GM23338 (cell line): ENCODE results near the gene OSBPL3. TPM values are rescaled to one million over a fixed set of nuclear protein-coding genes. Genes with fewer than 3 reads are reported as not detected.

ENCODE experiments used
- ATAC-seq: fragments of 200-7000 bp; cut with Tn5 transposase; 3 replicates; pipeline ENCODE4 v1.9.1; 2020
- DNase-seq: peaks from one replicate; pipeline ENCODE4 v3.0.0-alpha.2; 2015; ENCODE audit warnings: low spot score
- H2AFZ ChIP-seq: fragments of 200-600 bp; sonication (generic); 2 replicates; pipeline ENCODE4 v1.8.0; 2016; ENCODE audit warnings: antibody characterized with exemption, mild to moderate bottlenecking, moderate library complexity
- H3F3A ChIP-seq: fragments of 200-600 bp; sonication (generic); replicated peaks from 2 replicates; pipeline ENCODE4 v1.8.0; 2017; ENCODE audit warnings: antibody characterized with exemption, mixed run types, low read depth
- H3K27ac ChIP-seq: fragments of 200-600 bp; sonication (generic); 2 replicates; pipeline ENCODE4 v1.6.1; 2016; ENCODE audit warnings: low read depth
- H3K27me3 ChIP-seq: fragments of 200-600 bp; sonication (generic); 2 replicates; pipeline ENCODE4 v1.8.0; 2016; ENCODE audit warnings: mild to moderate bottlenecking, mixed run types, moderate library complexity; ENCODE audit not compliant: insufficient read depth
- H3K36me3 ChIP-seq: fragments of 200-600 bp; sonication (generic); 2 replicates; pipeline ENCODE4 v1.8.0; 2016; ENCODE audit warnings: mild to moderate bottlenecking; ENCODE audit not compliant: insufficient read depth
- H3K4me1 ChIP-seq: fragments of 200-600 bp; sonication (generic); 2 replicates; pipeline ENCODE4 v1.8.0; 2016; ENCODE audit warnings: mild to moderate bottlenecking, moderate library complexity; ENCODE audit not compliant: insufficient read depth
- H3K4me2 ChIP-seq: fragments of 200-600 bp; sonication (generic); 2 replicates; pipeline ENCODE4 v1.7.1; 2017; ENCODE audit warnings: mixed run types
- H3K4me3 ChIP-seq: fragments of 200-600 bp; sonication (generic); 2 replicates; pipeline ENCODE4 v1.6.1; 2016; ENCODE audit warnings: mixed run types
- H3K79me2 ChIP-seq: fragments of 200-600 bp; sonication (generic); replicated peaks from 2 replicates; pipeline ENCODE4 v1.8.0; 2017; ENCODE audit warnings: mild to moderate bottlenecking; ENCODE audit not compliant: insufficient read depth
- H3K9me2 ChIP-seq: fragments of 200-600 bp; sonication (generic); 2 replicates; pipeline ENCODE4 v1.8.0; 2017; ENCODE audit not compliant: insufficient read depth
- H4K20me1 ChIP-seq: fragments of 200-600 bp; sonication (generic); replicated peaks from 2 replicates; pipeline ENCODE4 v1.8.0; 2017; ENCODE audit warnings: mild to moderate bottlenecking; ENCODE audit not compliant: insufficient read depth
- H3K27ac Mint-ChIP-seq: 2 replicates; pipeline ENCODE4 v1.8.0; 2020; ENCODE audit warnings: inconsistent platforms, mild to moderate bottlenecking, moderate library complexity, mixed read lengths
- H3K27me3 Mint-ChIP-seq: 3 replicates; pipeline ENCODE4 v1.8.0; 2022; ENCODE audit warnings: low read depth, mild to moderate bottlenecking, moderate library complexity, mixed read lengths, inconsistent platforms; ENCODE audit not compliant: insufficient read depth, poor library complexity
- H3K36me3 Mint-ChIP-seq: 3 replicates; pipeline ENCODE4 v1.8.0; 2021; ENCODE audit warnings: low read depth, mild to moderate bottlenecking, inconsistent platforms, moderate library complexity, mixed read lengths
- H3K4me1 Mint-ChIP-seq: 3 replicates; pipeline ENCODE4 v1.8.0; 2020; ENCODE audit warnings: mild to moderate bottlenecking, inconsistent platforms, mixed read lengths
- H3K4me3 Mint-ChIP-seq: 3 replicates; pipeline ENCODE4 v1.8.0; 2021; ENCODE audit warnings: moderate library complexity, mild to moderate bottlenecking, inconsistent platforms, mixed read lengths
- H3K9me3 Mint-ChIP-seq: 3 replicates; pipeline ENCODE4 v1.8.0; 2020; ENCODE audit warnings: moderate library complexity, mild to moderate bottlenecking, inconsistent platforms, mixed read lengths
- CREB1 ChIP-seq: fragments of 250-450 bp; sonication (Bioruptor Pico); IDR thresholded peaks from 2 replicates; pipeline ENCODE4 v1.5.0; 2020; ENCODE audit warnings: low read depth, mild to moderate bottlenecking, moderate library complexity
- CTCF ChIP-seq, 2 experiments: fragments of 200-600 bp in 1 of 2; sonication (generic) in 1 of 2; conservative IDR thresholded peaks; 2 replicates each; pipeline versions ENCODE4 v1.5.1 to v1.6.1; 2016 to 2017; ENCODE audit warnings: antibody characterized with exemption in 2 of 2, low read depth in 2 of 2, mild to moderate bottlenecking in 2 of 2, moderate library complexity in 1 of 2
- EZH2 ChIP-seq: fragments of 200-600 bp; sonication (generic); IDR thresholded peaks from one replicate; pipeline ENCODE4 v1.8.0; 2017; ENCODE audit warnings: antibody characterized with exemption, mild to moderate bottlenecking, low read depth; ENCODE audit not compliant: unreplicated experiment
- EZH2phosphoT487 ChIP-seq: fragments of 200-600 bp; sonication (generic); IDR thresholded peaks from one replicate; pipeline ENCODE4 v1.8.1; 2018; ENCODE audit warnings: antibody characterized with exemption; ENCODE audit not compliant: unreplicated experiment
- JUNB ChIP-seq: IDR thresholded peaks from one replicate; pipeline ENCODE4 v1.6.1; 2016; ENCODE audit warnings: antibody characterized with exemption; ENCODE audit not compliant: unreplicated experiment
- NANOG ChIP-seq: IDR thresholded peaks from 2 replicates; pipeline ENCODE4 v1.6.1; 2016; ENCODE audit warnings: antibody characterized with exemption, borderline replicate concordance
- STAT1 ChIP-seq: IDR thresholded peaks from one replicate; pipeline ENCODE4 v1.6.1; 2016; ENCODE audit warnings: antibody characterized with exemption; ENCODE audit not compliant: unreplicated experiment
- ZNF114 ChIP-seq: fragments of 250-450 bp; sonication (Bioruptor Pico); IDR thresholded peaks from 2 replicates; pipeline ENCODE4 v1.5.0; 2020; ENCODE audit warnings: mild to moderate bottlenecking, moderate library complexity
- ZNF331 ChIP-seq: fragments of 250-450 bp; sonication (Bioruptor Pico); IDR thresholded peaks from 2 replicates; pipeline ENCODE4 v1.5.0; 2020; ENCODE audit warnings: low read depth, mild to moderate bottlenecking, moderate library complexity
- ZNF462 ChIP-seq: fragments of 250-450 bp; sonication (Bioruptor Pico); IDR thresholded peaks from 2 replicates; pipeline ENCODE4 v1.5.0; 2020; ENCODE audit warnings: mild to moderate bottlenecking, moderate library complexity
- polyA plus RNA-seq: library from polyadenylated mRNA; unstranded; fragments of >200 nt; fragmentation: Nextera tagmentation; extraction: Ambion mirVana; gene quantifications from 2 replicates; pipeline ENCODE4 v1.2.1, GENCODE V29; 2016
- total RNA-seq: library from RNA; depleted of rRNA; stranded (reverse); fragments of >200 nt; shearing (Covaris generic); gene quantifications from 2 replicates; pipeline ENCODE4 v1.2.3, GENCODE V29; 2014

OSBPL3 gene
- total and polyA plus RNA-seq, 2 experiments from 2014 or later = 7.2 to 15.7 TPM

- no peak for TF ChIP-seq NANOG
- TF ChIP-seq CTCF (conservative IDR thresholded peaks at IDR 0.05; ENCODE audit: low read depth in 2 of 2) = no peak
Measured at GRCh38 chr7:25007668-25008067, 27.7 kb upstream of the OSBPL3 start (continued).

GRCh38 chr7:25006276-25006675, 26.3 kb upstream of the OSBPL3 start:
- TF ChIP-seq CREB1 (CRISPR knock-in tag) (no peak), ZNF114 (CRISPR knock-in tag) (no peak), EZH2 (no peak), STAT1 (no peak), ZNF331 (CRISPR knock-in tag) (no peak), CTCF (conservative IDR thresholded peaks at IDR 0.05; ENCODE audit: low read depth in 2 of 2) (no peak), JUNB (no peak)
- Histone ChIP-seq H3K4me3 (no peak overlapping the region), H3K27me3 (no peaks in the 10 kb centered on the region), H3K9me2 (0 out of 2 replicates have a peak, but pooled peaks cover 7% of the 10 kb centered on the region), H2AFZ (no peak overlapping the region), H3K4me2 (no peak overlapping the region; the same call in 1 of the 2 replicates), H4K20me1 (no peaks in the 10 kb centered on the region), H3K36me3 (no peaks in the 10 kb centered on the region), H3F3A (no peaks in the 10 kb centered on the region), H3K4me1 (peaks cover 8% of the 10 kb centered on the region), H3K27ac (no peak overlapping the region), H3K79me2 (no peaks in the 10 kb centered on the region)
- H3K4me1 Mint-ChIP-seq = peaks cover 14% of the 10 kb centered on the region; the same call in 2 of the 3 replicates
- no peaks in the 10 kb centered on the region for H3K27me3 Mint-ChIP-seq
- H3K27ac Mint-ChIP-seq = no peak overlapping the region
- H3K9me3 Mint-ChIP-seq = peaks cover 8% of the 10 kb centered on the region; the same call in 1 of the 3 replicates
- no peak overlapping the region; the same call in 2 of the 3 replicates for H3K4me3 Mint-ChIP-seq
- ATAC-seq = no peak; the same call in 2 of the 3 replicates
- no peak for DNase-seq
- peaks cover 7% of the 10 kb centered on the region; the same call in 1 of the 3 replicates for H3K36me3 Mint-ChIP-seq

- no peaks in the 10 kb centered on the region for H4K20me1 ChIP-seq
- H3K27ac ChIP-seq = no peak overlapping the region
- no peaks in the 10 kb centered on the region for H3K27me3 ChIP-seq
- H3F3A ChIP-seq = no peaks in the 10 kb centered on the region
- no peak overlapping the region for H3K4me3 ChIP-seq
- Mint-ChIP-seq H3K27ac (no peak overlapping the region), H3K9me3 (peaks cover 12% of the 10 kb centered on the region; the same call in 2 of the 3 replicates), H3K4me1 (peaks cover 14% of the 10 kb centered on the region; the same call in 2 of the 3 replicates), H3K36me3 (peaks cover 7% of the 10 kb centered on the region; the same call in 2 of the 3 replicates), H3K27me3 (no peaks in the 10 kb centered on the region), H3K4me3 (no peak overlapping the region)
- H2AFZ ChIP-seq = no peak overlapping the region
- no peak for ATAC-seq
- no peak for DNase-seq
- H3K4me2 ChIP-seq = no peak overlapping the region; the same call in 1 of the 2 replicates
- H3K36me3 ChIP-seq = no peaks in the 10 kb centered on the region
- peaks cover 8% of the 10 kb centered on the region for H3K4me1 ChIP-seq
- H3K9me2 ChIP-seq = 0 out of 2 replicates have a peak, but pooled peaks cover 7% of the 10 kb centered on the region
- H3K79me2 ChIP-seq = no peaks in the 10 kb centered on the region
- no peak for TF ChIP-seq EZH2phosphoT487
- TF ChIP-seq ZNF462 = no peak
Measured at GRCh38 chr7:25005658-25006057, 25.7 kb upstream of the OSBPL3 start.
